Mononuclear cell (primary cell): ENCODE data around the gene ZBTB3. TPM values are rescaled to one million over a fixed set of nuclear protein-coding genes. Genes with fewer than 3 reads are reported as not detected.
"Not testable (repeated sequence)": the region's sequence is repeated elsewhere in the genome, so short reads cannot be mapped to it uniquely, and the experiment has no call there.

Experiments
- H3K27me3 ChIP-seq: 2 replicates; pipeline ENCODE4 v1.6.0; 2011; ENCODE audit warnings: low read length, control low read depth; ENCODE audit not compliant: insufficient read depth
- H3K4me1 ChIP-seq: 2 replicates; pipeline ENCODE4 v1.5.1; 2011; ENCODE audit warnings: mild to moderate bottlenecking, low read length, control low read depth; ENCODE audit not compliant: insufficient read depth
- H3K4me3 ChIP-seq: 2 replicates; pipeline ENCODE4 v1.5.1; 2011; ENCODE audit warnings: mild to moderate bottlenecking, low read length, moderate library complexity
- H3K9me3 ChIP-seq: 2 replicates; pipeline ENCODE4 v1.5.1; 2011; ENCODE audit warnings: low read depth, mild to moderate bottlenecking, control low read depth, low read length
- total RNA-seq: library from RNA; depleted of rRNA; stranded (reverse); fragments of >200 nt; gene quantifications from one replicate; pipeline ENCODE4 v1.2.3, GENCODE V29; 2012

ZBTB3 gene
- total RNA-seq, 1 donor: 5.7 TPM

DNA sequence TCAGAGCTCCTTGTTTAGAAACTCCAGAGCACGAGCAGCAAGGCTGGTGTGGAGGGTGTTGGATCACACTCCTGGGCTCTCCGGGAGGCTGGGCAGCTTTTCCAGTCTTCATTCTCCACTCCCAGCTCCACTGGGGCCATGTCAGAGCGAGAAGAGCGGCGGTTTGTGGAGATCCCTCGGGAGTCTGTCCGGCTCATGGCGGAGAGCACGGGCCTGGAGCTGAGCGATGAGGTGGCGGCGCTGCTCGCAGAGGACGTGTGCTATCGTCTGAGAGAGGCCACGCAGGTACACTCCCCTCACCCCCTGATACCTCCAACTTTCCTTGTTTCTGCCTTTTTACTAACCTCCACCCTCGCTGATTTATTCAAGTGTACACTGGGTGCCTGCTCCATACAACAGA, 21.7 kb upstream of the ZBTB3 start:
- H3K27me3 ChIP-seq: no peaks in the 10 kb centered on the region
- H3K4me3 ChIP-seq: no peak overlapping the region
- H3K4me1 ChIP-seq: peaks cover 22% of the 10 kb centered on the region
- H3K9me3 ChIP-seq: no peaks in the 10 kb centered on the region

- no peak overlapping the region for H3K4me3 ChIP-seq
- H3K4me1 ChIP-seq: peaks cover 32% of the 10 kb centered on the region
- no peaks in the 10 kb centered on the region for H3K27me3 ChIP-seq
- H3K9me3 ChIP-seq: no peaks in the 10 kb centered on the region
Observed at GRCh38 chr11:62774407-62774806, 20.4 kb upstream of the ZBTB3 start.

GRCh38 chr11:62771144-62772021, 17.4 kb upstream of the ZBTB3 start, which contains the start of gene TAF6L:
TAF6L (plus strand) TSS chr11:62771396; CDS start chr11:62775784, 4,388 bp downstream.
- no peaks in the 10 kb centered on the region for H3K27me3 ChIP-seq
- no peaks in the 10 kb centered on the region for H3K9me3 ChIP-seq
- peak within 1 kb of the TSS; percentile 66 for H3K4me3 ChIP-seq
- peaks cover 32% of the 10 kb centered on the region for H3K4me1 ChIP-seq

DNA sequence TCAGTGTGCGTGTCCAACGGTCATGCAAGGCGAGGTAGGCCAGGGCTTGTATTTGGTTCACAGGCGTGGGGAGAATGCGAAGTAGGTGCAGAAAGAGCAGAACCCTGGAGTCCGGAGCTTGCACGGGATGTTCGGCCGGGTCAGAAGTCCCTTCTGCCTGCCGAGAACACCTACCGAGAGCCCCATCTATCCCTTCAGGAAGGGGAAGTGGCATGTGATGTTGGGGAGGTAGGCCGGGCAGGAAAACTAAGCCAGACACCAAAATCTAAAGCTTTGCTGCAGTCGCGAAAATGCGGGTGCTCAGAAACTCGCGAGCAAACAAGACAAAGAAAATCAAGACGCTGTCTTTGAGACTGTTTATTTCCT, 16.8 kb upstream of the ZBTB3 start:
- peak overlapping the region; percentile 66 for H3K4me3 ChIP-seq
- H3K9me3 ChIP-seq: no peaks in the 10 kb centered on the region
- H3K27me3 ChIP-seq: no peaks in the 10 kb centered on the region
- peaks cover 32% of the 10 kb centered on the region for H3K4me1 ChIP-seq

GRCh38 chr11:62760867-62761227, 6.9 kb upstream of the ZBTB3 start:
- peaks cover 22% of the 10 kb centered on the region for H3K4me1 ChIP-seq
- not testable (repeated sequence) for H3K27me3 ChIP-seq, H3K9me3 ChIP-seq, H3K4me3 ChIP-seq

- H3K4me1 ChIP-seq: peaks cover 23% of the 10 kb centered on the region
- H3K27me3 ChIP-seq: no peaks in the 10 kb centered on the region
- H3K4me3 ChIP-seq: no peak overlapping the region
- no peaks in the 10 kb centered on the region for H3K9me3 ChIP-seq
Observed at GRCh38 chr11:62757846-62758788, 4.2 kb upstream of the ZBTB3 start.

DNA sequence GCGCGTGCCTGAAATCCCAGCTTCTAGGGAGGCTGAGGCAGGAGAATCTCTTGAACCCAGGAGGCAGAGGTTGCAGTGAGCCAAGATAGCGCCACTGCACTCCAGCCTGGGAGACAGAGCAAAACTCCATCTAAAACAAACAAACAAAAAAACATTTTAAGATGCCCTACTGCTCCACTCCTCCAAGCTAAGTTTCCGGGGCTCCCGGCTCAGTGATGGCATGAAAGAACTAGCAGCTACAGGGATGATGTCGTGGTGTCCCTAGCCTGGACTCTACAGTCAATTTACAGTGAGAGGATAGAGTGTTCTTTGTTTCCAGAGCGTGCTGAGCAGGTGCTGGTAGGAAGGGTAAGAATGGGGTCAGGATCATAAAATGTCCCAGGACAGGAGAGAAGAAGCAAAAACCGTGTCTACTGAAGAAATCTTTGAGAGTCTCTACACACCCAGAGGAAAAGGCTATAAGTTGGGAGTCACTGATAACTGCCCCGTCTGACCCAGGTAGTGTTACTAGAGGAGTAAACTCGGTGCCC, 1.2 kb upstream of the ZBTB3 start:
- Histone ChIP-seq H3K4me1 (peaks cover 23% of the 10 kb centered on the region), H3K9me3 (no peaks in the 10 kb centered on the region), H3K4me3 (no peak overlapping the region), H3K27me3 (no peaks in the 10 kb centered on the region)

DNA sequence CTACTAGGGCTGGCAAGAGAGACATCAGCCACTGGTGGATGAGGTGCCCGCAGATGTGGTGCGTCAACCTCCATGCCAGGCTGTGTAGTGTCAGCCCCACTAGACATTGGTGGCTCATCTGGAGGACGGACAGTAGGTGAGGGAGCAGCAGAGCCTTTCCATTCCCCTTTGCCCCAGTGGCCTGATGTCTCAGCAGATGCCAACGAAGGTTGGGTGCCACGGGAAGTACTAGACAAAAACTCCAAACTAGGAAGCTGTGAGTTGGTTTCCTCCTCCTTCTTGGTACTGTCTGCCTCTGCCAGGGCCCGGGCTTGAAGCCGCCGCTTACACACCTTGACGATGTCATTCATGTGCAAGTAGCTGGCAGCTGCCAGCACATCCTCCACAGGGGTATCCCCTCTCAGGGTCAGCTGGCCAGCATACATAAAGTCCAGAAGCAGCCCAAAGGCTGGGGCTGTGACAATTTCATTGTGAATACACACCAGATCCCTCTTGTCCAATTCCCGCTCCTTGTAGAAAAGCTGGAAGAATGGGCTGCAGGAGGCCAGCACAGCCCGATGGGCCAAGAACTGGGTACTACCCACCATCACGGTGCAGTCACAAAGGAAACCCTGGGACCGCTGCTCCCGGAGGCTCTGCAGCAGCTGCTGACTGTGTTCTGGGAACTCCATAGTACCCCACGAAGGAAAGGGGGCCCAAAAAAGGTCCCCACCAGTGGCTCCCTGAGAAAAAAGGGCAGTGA, 795 bp downstream of the ZBTB3 start:
- Histone ChIP-seq H3K9me3 (no peaks in the 10 kb centered on the region), H3K4me1 (peaks cover 23% of the 10 kb centered on the region), H3K27me3 (no peaks in the 10 kb centered on the region), H3K4me3 (peak overlapping the region; percentile 82)

DNA sequence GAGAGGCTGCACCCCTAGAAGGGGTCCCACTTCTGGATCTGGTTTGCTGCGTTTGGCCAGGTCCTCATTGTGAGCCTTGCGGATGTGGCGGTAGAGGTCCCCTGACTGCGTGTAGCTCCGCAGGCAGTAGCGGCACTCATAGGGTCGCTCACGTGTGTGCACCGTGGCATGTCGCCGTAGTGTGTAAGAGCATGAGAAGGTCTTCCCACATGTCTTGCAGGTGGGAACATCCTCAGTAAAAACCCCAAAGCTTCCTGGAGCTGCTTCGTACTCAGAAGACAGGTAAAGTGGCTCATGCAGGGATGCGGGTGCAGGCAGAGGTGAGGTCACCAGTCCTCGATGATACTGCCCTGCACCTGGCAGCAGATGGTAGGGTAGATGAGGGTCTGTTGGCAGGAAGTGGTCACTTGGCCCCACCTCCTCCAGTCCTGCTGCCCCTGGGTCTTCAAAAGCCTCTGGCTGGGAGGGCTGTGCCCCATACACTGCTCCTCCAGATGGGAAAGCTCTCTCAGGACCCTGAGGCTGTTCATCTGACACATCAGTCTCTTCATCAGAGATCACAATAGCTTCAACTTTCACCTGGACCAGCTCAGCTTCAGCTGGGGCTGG, 1.7 kb downstream of the ZBTB3 start:
- Histone ChIP-seq H3K4me3 (no peak overlapping the region), H3K27me3 (no peaks in the 10 kb centered on the region), H3K9me3 (no peaks in the 10 kb centered on the region), H3K4me1 (peaks cover 23% of the 10 kb centered on the region)

DNA sequence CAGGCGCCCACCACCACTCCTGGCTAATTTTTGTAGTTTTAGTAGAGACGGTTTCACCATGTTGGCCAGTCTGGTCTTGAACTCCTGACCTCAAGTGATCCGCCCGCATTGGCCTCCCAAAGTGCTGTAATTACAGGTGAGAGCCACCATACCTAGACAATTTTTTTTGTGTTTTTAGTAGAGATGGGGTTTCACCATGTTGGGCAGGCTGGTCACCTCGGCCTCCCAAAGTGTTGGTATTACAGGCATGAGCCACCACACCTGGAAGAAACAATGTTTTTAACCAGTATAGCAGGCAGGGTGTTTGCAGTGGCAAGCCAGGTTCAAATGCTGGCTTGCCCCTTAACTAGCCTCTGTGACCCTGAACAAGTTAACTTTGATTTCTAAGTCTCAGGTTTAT, 4.0 kb downstream of the ZBTB3 start:
- H3K27me3 ChIP-seq, H3K4me3 ChIP-seq, H3K9me3 ChIP-seq: not testable (repeated sequence)
- peaks cover 23% of the 10 kb centered on the region for H3K4me1 ChIP-seq

DNA sequence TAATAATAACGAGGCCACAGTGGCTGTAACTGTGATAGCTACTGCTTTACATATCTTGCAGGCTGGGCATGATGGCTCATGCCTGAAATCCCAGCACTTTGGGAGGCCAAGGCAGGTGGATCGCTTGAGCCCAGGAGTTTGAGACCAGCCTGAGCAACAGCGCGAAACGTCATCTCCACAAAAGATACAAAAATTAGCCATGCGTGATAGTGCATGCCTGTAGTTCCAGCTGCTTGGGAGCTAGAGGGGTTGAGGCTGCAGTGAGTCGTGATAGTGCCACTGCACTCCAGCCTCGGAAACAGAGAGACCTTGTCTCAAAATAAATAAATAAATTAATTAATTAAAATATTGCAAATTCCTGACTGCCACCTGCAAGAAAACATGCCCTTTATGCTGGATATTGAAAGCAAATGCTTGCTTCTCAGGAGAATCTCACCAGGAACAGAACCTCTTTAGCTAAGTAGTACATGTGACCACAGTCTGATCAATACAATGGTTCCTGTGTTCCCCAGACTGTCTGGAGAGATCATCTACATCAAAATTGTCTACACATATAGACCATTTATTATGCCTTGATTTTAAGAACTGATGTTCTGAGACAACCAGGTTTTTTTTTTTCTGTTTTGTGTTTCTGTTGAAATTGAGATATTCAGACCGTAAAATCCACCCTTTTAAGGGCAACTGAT, 6.3 kb downstream of the ZBTB3 start:
- Histone ChIP-seq H3K9me3 (no peaks in the 10 kb centered on the region), H3K4me3 (no peak overlapping the region), H3K27me3 (no peaks in the 10 kb centered on the region), H3K4me1 (peaks cover 11% of the 10 kb centered on the region)

- Histone ChIP-seq H3K27me3 (no peaks in the 10 kb centered on the region), H3K4me1 (peaks cover 5% of the 10 kb centered on the region), H3K9me3 (no peaks in the 10 kb centered on the region), H3K4me3 (no peak overlapping the region)
Observed at GRCh38 chr11:62737196-62737595, 16.8 kb downstream of the ZBTB3 start.

- Histone ChIP-seq H3K4me1 (peaks cover 21% of the 10 kb centered on the region), H3K4me3 (no peak overlapping the region), H3K27me3 (no peaks in the 10 kb centered on the region), H3K9me3 (no peaks in the 10 kb centered on the region)
Observed at GRCh38 chr11:62732830-62733229, 21.1 kb downstream of the ZBTB3 start.

GRCh38 chr11:62730076-62730475, 23.9 kb downstream of the ZBTB3 start:
- H3K4me3 ChIP-seq, H3K27me3 ChIP-seq, H3K9me3 ChIP-seq: not testable (repeated sequence)
- peaks cover 35% of the 10 kb centered on the region for H3K4me1 ChIP-seq
